GM12878 (cell line): ENCODE measurements around the gene NR2F1-AS1. TPM values are rescaled to one million over a fixed set of nuclear protein-coding genes. Genes with fewer than 3 reads are reported as not detected.

Experiments used
- ATAC-seq: fragments of 200-7000 bp; cut with Tn5 transposase; 3 replicates; pipeline ENCODE4 v1.9.1; 2020; ENCODE audit warnings: mild to moderate bottlenecking, moderate library complexity
- BruUV-seq: library from RNA; stranded (reverse); fragments of 400-500 nt; replicated peaks from 2 replicates; lab custom pipeline; 2021; lab: Mats Ljungman, UMichigan
- CTCF ChIA-PET: fragments of 300-600 bp; sonication (Branson Sonifier 250); formaldehyde crosslinking; extraction: SDS; loops from one replicate; lab custom pipeline; 2021; ENCODE audit warnings: inconsistent platforms; lab: Yijun Ruan, JAX
- POLR2A ChIA-PET: fragments of 350-600 bp; formaldehyde crosslinking; extraction: SDS; loops from one replicate; lab custom pipeline; 2021; ENCODE audit warnings: inconsistent platforms; lab: Charles Lee
- RAD21 ChIA-PET: fragments of 300-600 bp; sonication (Branson Sonifier 250); formaldehyde crosslinking; loops from one replicate; lab custom pipeline; 2023; ENCODE audit warnings: antibody characterized with exemption; ENCODE audit not compliant: unreplicated experiment; lab: Charles Lee
- SMC1A ChIA-PET: fragments of 300-600 bp; sonication (Branson Sonifier 250); formaldehyde crosslinking; loops from one replicate; lab custom pipeline; 2023; ENCODE audit not compliant: unreplicated experiment, uncharacterized antibody; lab: Charles Lee
- DNase-seq: peaks from one replicate; pipeline ENCODE4 v3.0.0-alpha.2; 2011; ENCODE audit warnings: low read depth, low spot score
- FAIRE-seq: peaks from 3 replicates; lab custom pipeline; 2011; peaks lifted over from hg19 to GRCh38; lab: Jason Lieb, UNC
- H2AFZ ChIP-seq: 2 replicates; pipeline ENCODE4 v1.6.0; 2011; ENCODE audit warnings: low read depth, low read length, control low read depth; ENCODE audit not compliant: control insufficient read depth
- H3K27ac ChIP-seq: 2 replicates; pipeline ENCODE4 v1.5.1; 2011; ENCODE audit warnings: control low read depth; ENCODE audit not compliant: control insufficient read depth, insufficient read depth
- H3K27me3 ChIP-seq, 2 experiments: replicated peaks in 1 of 2; 2 replicates each; pipeline versions ENCODE4 v1.6.0 to v1.6.1; 2011; ENCODE audit warnings: low read length in 1 of 2; ENCODE audit not compliant: control insufficient read depth in 2 of 2, insufficient read depth in 2 of 2
- H3K36me3 ChIP-seq, 2 experiments: 2 replicates each; pipeline ENCODE4 v1.5.1; 2011; ENCODE audit warnings: low read length in 1 of 2; ENCODE audit not compliant: control insufficient read depth in 2 of 2, insufficient read depth in 2 of 2
- H3K4me1 ChIP-seq: 2 replicates; pipeline ENCODE4 v1.6.1; 2011; ENCODE audit warnings: mild to moderate bottlenecking, low read length, moderate library complexity, mixed read lengths; ENCODE audit not compliant: control insufficient read depth, insufficient read depth
- H3K4me2 ChIP-seq: 2 replicates; pipeline ENCODE4 v1.6.0; 2011; ENCODE audit warnings: control low read depth; ENCODE audit not compliant: control insufficient read depth, insufficient read depth
- H3K4me3 ChIP-seq: fragments of 200-600 bp; sonication (generic); 2 replicates; pipeline ENCODE4 v1.5.1; 2016
- H3K79me2 ChIP-seq: 2 replicates; pipeline ENCODE4 v1.6.0; 2011; ENCODE audit warnings: low read length; ENCODE audit not compliant: control insufficient read depth, insufficient read depth
- H3K9ac ChIP-seq: 2 replicates; pipeline ENCODE4 v1.8.0; 2011; ENCODE audit warnings: low read length, control low read depth, mixed read lengths; ENCODE audit not compliant: control insufficient read depth, insufficient read depth
- H3K9me3 ChIP-seq: replicated peaks from 3 replicates; pipeline ENCODE4 v1.5.1; 2011; ENCODE audit warnings: mild to moderate bottlenecking, low read length; ENCODE audit not compliant: control insufficient read depth, insufficient read depth
- H4K20me1 ChIP-seq: 2 replicates; pipeline ENCODE4 v1.6.0; 2011; ENCODE audit not compliant: control insufficient read depth, insufficient read depth
- BRCA1 ChIP-seq: IDR thresholded peaks from 2 replicates; pipeline ENCODE4 v1.6.1; 2011; ENCODE audit warnings: low read depth, low read length, improper control_type of control experiment
- E2F4 ChIP-seq: IDR thresholded peaks from 2 replicates; pipeline ENCODE4 v1.6.1; 2012; ENCODE audit warnings: low read depth, low read length, improper control_type of control experiment
- E2F8 ChIP-seq: fragments of 450-650 bp; IDR thresholded peaks from 2 replicates; pipeline ENCODE4 v1.6.1; 2018; ENCODE audit warnings: mild to moderate bottlenecking, low read depth, moderate library complexity; ENCODE audit not compliant: partially characterized antibody
- HDGF ChIP-seq: fragments of 450-650 bp; IDR thresholded peaks from 2 replicates; pipeline ENCODE4 v1.6.1; 2016; ENCODE audit warnings: antibody characterized with exemption
- MTA2 ChIP-seq: fragments of 450-650 bp; IDR thresholded peaks from 2 replicates; pipeline ENCODE4 v1.6.1; 2016; ENCODE audit warnings: low read depth, mild to moderate bottlenecking, moderate library complexity
- POLR2A ChIP-seq: IDR thresholded peaks from 2 replicates; pipeline ENCODE4 v1.6.1; 2011; ENCODE audit warnings: low read depth, mild to moderate bottlenecking, low read length
- RCOR1 ChIP-seq: conservative IDR thresholded peaks from 2 replicates; pipeline ENCODE4 v1.6.1; 2012; ENCODE audit warnings: low read depth, low read length, improper control_type of control experiment
- REST ChIP-seq: IDR thresholded peaks from 2 replicates; pipeline ENCODE4 v1.6.1; 2012; ENCODE audit warnings: mild to moderate bottlenecking, low read depth, low read length
- SKIL ChIP-seq: fragments of 450-650 bp; IDR thresholded peaks from 2 replicates; pipeline ENCODE4 v1.6.1; 2017; ENCODE audit warnings: mild to moderate bottlenecking, low read depth, inconsistent platforms; ENCODE audit not compliant: poor library complexity, severe bottlenecking
- SMAD1 ChIP-seq: fragments of 450-650 bp; IDR thresholded peaks from 2 replicates; pipeline ENCODE4 v1.6.1; 2018; ENCODE audit warnings: mild to moderate bottlenecking, low read depth; ENCODE audit not compliant: partially characterized antibody
- STAT3 ChIP-seq: IDR thresholded peaks from 2 replicates; pipeline ENCODE4 v1.6.1; 2011; ENCODE audit warnings: low read depth, low read length, improper control_type of control experiment
- TCF7 ChIP-seq: IDR thresholded peaks from 2 replicates; pipeline ENCODE4 v1.6.1; 2014; ENCODE audit warnings: antibody characterized with exemption, borderline replicate concordance
- ZNF217 ChIP-seq: fragments of 450-650 bp; IDR thresholded peaks from 2 replicates; pipeline ENCODE4 v1.6.1; 2017; ENCODE audit warnings: antibody characterized with exemption, mild to moderate bottlenecking
- ZNF24 ChIP-seq: fragments of 450-650 bp; IDR thresholded peaks from 2 replicates; pipeline ENCODE4 v1.6.1; 2017; ENCODE audit warnings: antibody characterized with exemption, mild to moderate bottlenecking
- WGBS: methylation state at CpG from one replicate; pipeline ENCODE4 v1.1.6; 2016; ENCODE audit warnings: low lambda C conversion rate; ENCODE audit not compliant: insufficient replicate concordance, insufficient coverage; ENCODE audit errors: missing lambda C conversion rate; 5-methylcytosine and 5-hydroxymethylcytosine counted together
- in situ Hi-C: fragments of 300-500 bp; cut with MboI; formaldehyde crosslinking; loops from 9 replicates; pipeline ENCODE4 v1.14.3; 2018; ENCODE audit warnings: mixed read lengths
- intact Hi-C: fragments of 100-400 bp; cut with micrococcal nuclease; formaldehyde crosslinking; loops from one replicate; pipeline ENCODE4 v1.14.2; 2022; ENCODE audit not compliant: unreplicated experiment
- polyA plus RNA-seq, 11 experiments: library from polyadenylated mRNA; depleted of rRNA in 4 of 11; unstranded in 6 of 11; stranded (reverse) in 5 of 11; fragments of >200 nt; fragmentation: Nextera tagmentation in 4 of 11; fragmentation: Illumina TruSeq in 1 of 11; extraction: Ambion mirVana in 4 of 11; extraction: Trizol in 1 of 11; gene quantifications; 1 replicate in 1 of 11; 2 replicates in 10 of 11; pipeline versions ENCODE4 v1.2.1 to v1.2.3, GENCODE V29; 2011 to 2016; ENCODE audit warnings: inconsistent platforms in 2 of 11, missing spikeins in 2 of 11, low read depth in 1 of 11
- total RNA-seq, 4 experiments: library from RNA; depleted of rRNA in 3 of 4; stranded (reverse); fragments of >200 nt in 3 of 4; fragmentation: Illumina TruSeq in 1 of 4; extraction: Trizol in 1 of 4; gene quantifications; 2 replicates each; pipeline versions ENCODE4 v1.2.1 to v1.2.3, GENCODE V29; 2013 to 2021

NR2F1-AS1 gene
- total and polyA plus RNA-seq, 10 of the 15 experiments (the other 5 are each of a cell fraction or from before 2014, with no cell fraction given): 0.11 to 0.85 (median 0.27) TPM

- Histone ChIP-seq H3K79me2 (no peaks in the 10 kb centered on the region), H3K27ac (no peak overlapping the region), H3K4me3 (no peak overlapping the region), H3K9me3 (no peaks in the 10 kb centered on the region; the same call in 1 of the 3 replicates), H3K4me1 (no peaks in the 10 kb centered on the region), H2AFZ (no peak overlapping the region), H3K4me2 (no peak overlapping the region), H4K20me1 (no peaks in the 10 kb centered on the region), H3K9ac (no peak overlapping the region), H3K27me3 (peaks cover 27 to 30% of the 10 kb centered on the region in 2 experiments), H3K36me3 (no peaks in the 10 kb centered on the region)
- ChIA-PET SMC1A (interaction anchor here (0.8 to 1.5 kb wide), 3 partner anchors 9 to 24 kb away, joined by 3 to 6 read pairs (median 3); no protein-coding TSS in a partner anchor), CTCF (interaction anchor here (0.7 to 1.5 kb wide), 5 partner anchors 9 to 300 kb away, joined by 3 to 4 read pairs (median 3); partner anchors contain the start of gene NR2F1), RAD21 (no interaction called here), POLR2A (interaction anchor here (1.6 kb wide), 1 partner anchor 9 kb away, joined by 3 read pairs; no protein-coding TSS in a partner anchor)
- intact Hi-C loops (no loop called here), in situ Hi-C loops (loop anchor here (5.0 to 25.0 kb wide), 2 partner anchors 212 to 1092 kb away; no protein-coding TSS in a partner anchor)
- DNase-seq (no peak), ATAC-seq (peak; percentile 20), FAIRE-seq (no peak)
- no TSS peak for BruUV-seq
- 48% methylated on average over 28 of the region's 29 CpGs for WGBS
- no peak for TF ChIP-seq SKIL
- TF ChIP-seq ZNF217: no peak
- TF ChIP-seq BRCA1: no peak
- no peak for TF ChIP-seq ZNF24
- no peak for TF ChIP-seq REST
- TF ChIP-seq POLR2A: no peak
- no peak for TF ChIP-seq TCF7
- TF ChIP-seq RCOR1: no peak
- no peak for TF ChIP-seq E2F4
- no peak for TF ChIP-seq HDGF
- TF ChIP-seq MTA2: no peak
- TF ChIP-seq STAT3: no peak
- TF ChIP-seq SMAD1: no peak
- no peak for TF ChIP-seq E2F8
Observed at GRCh38 chr5:93595420-93596147, 14.6 kb upstream of the NR2F1-AS1 start.
